GM13977 (cell line): Measurements from ENCODE around the gene COQ7.
A peak's percentile ranks its signal among the peaks of the same experiment; 100 is the strongest.

ENCODE experiments used
- DNase-seq: peaks from one replicate; pipeline ENCODE4 v3.0.0; 2012; ENCODE audit warnings: low spot score
- in situ Hi-C: fragments of 300-500 bp; cut with MboI; formaldehyde crosslinking; loops from one replicate; pipeline ENCODE4 v1.12.0; 2022; ENCODE audit warnings: low sequenced_read_pairs, low pct_unique_long_range_greater_than_20kb, mixed read lengths, inconsistent platforms; ENCODE audit not compliant: unreplicated experiment
- TF ChIP-seq, protein P1 (sequence below): IDR thresholded peaks from 2 replicates; pipeline ENCODE4 v1.5.1; 2012; ENCODE audit warnings: mild to moderate bottlenecking, control low read depth; ENCODE audit not compliant: insufficient read depth; ENCODE audit errors: extremely low read depth, missing control alignments

The COQ7 gene

DNA sequence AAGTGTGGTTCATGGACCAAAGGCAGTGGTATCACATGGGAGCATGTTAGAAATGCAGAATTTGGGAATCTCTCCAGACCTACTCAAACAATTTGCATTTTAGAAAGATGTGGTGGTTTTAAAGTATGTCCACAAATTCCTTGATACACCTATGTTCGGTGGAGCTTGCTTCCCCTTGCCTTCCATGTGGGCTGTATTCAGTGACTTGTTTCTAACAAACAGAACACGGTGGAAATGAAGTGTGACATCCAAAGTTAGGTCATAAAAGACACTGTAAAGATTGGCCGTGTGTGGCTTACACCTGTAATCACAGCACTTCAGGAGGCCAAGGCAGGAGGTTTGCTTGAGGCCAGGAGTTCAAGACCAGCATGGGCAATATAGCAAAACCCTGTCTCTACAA lies 16.7 kb downstream of the COQ7 start:
- TF ChIP-seq, protein P1, sequence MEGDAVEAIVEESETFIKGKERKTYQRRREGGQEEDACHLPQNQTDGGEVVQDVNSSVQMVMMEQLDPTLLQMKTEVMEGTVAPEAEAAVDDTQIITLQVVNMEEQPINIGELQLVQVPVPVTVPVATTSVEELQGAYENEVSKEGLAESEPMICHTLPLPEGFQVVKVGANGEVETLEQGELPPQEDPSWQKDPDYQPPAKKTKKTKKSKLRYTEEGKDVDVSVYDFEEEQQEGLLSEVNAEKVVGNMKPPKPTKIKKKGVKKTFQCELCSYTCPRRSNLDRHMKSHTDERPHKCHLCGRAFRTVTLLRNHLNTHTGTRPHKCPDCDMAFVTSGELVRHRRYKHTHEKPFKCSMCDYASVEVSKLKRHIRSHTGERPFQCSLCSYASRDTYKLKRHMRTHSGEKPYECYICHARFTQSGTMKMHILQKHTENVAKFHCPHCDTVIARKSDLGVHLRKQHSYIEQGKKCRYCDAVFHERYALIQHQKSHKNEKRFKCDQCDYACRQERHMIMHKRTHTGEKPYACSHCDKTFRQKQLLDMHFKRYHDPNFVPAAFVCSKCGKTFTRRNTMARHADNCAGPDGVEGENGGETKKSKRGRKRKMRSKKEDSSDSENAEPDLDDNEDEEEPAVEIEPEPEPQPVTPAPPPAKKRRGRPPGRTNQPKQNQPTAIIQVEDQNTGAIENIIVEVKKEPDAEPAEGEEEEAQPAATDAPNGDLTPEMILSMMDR = no peak
- no peak for DNase-seq
- in situ Hi-C loops = loop anchor here (10.0 kb wide), 1 partner anchor 81 kb away; the partner anchor contains the start of gene SYT17

GRCh38 chr16:19084879-19085278 lies 17.5 kb downstream of the COQ7 start:
- DNase-seq = no peak
- TF ChIP-seq, protein P1 = no peak
- in situ Hi-C loops = loop anchor here (5.0 to 10.0 kb wide), 2 partner anchors 80 to 287 kb away; partner anchors contain the start of gene SYT17

DNA sequence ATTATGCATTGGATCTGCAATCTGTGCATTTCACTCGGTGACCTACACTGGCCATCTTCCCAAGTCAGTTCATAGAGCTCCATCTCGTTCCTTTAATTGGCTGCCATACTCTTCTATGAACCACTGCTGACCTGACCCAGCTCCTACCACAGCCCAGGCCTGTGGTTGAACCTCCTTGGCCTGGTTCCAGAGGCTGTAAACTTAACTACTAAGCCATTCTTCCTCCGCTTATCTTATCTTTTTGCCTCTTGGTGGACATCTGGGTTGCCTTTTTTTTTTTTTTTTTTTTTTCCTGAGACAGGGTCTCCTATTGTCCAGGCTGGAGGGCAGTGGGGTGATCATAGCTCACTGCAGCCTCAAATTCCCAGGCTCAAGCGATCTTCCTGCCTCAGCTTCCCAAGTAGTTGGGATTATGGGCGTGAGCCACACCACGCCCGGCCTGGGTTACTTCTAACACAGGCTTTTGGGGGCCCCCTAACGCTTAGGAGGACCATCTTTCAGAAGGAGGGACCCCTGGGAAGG lies 18.3 kb downstream of the COQ7 start:
- in situ Hi-C loops = loop anchor here (5.0 to 10.0 kb wide), 2 partner anchors 79 to 287 kb away; partner anchors contain the start of gene SYT17
- no peak for DNase-seq
- TF ChIP-seq, protein P1 = no peak

GRCh38 chr16:19086322-19087199 lies 19.1 kb downstream of the COQ7 start:
- DNase-seq = peak; percentile 83
- TF ChIP-seq, protein P1 = peak; percentile 99
- in situ Hi-C loops = loop anchor here (5.0 to 10.0 kb wide), 2 partner anchors 78 to 286 kb away; partner anchors contain the start of gene SYT17

- in situ Hi-C loops = loop anchor here (5.0 to 10.0 kb wide), 2 partner anchors 76 to 284 kb away; partner anchors contain the start of gene SYT17
- no peak for DNase-seq
- TF ChIP-seq, protein P1 = no peak
Observed at GRCh38 chr16:19088341-19088916, 21.0 kb downstream of the COQ7 start.

DNA sequence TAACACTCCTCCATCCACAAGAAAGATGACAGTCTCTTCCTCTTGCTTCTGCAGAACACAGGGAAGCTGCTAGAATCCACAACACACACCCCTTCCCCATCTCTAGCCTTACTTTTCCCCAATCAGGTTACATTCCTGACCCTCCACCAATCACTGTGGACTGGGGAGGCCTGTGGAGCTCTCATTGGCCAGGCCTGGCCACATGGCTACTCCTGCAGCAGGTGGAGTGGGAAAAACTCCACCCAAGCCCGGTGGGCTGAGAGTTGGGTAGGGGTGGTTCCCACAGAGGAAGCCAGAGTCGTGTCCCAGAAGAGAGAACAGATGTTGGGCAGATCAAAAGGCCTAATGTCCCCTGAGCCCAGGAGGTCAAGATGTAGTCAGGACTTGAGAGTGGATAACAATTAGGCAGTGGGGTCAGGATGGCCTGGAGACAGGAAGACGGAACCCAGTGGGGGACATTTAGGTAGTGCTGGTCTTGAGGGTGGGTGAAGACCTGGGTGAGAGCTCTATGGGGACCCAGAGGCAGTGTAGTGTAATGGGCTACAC lies 22.1 kb downstream of the COQ7 start:
- TF ChIP-seq, protein P1 = no peak
- in situ Hi-C loops = loop anchor here (5.0 to 10.0 kb wide), 2 partner anchors 75 to 283 kb away; partner anchors contain the start of gene SYT17
- no peak for DNase-seq
